Stimulated activated CD4-positive, alpha-beta T cell treated with anti-CD3 and anti-CD28 coated beads, Interleukin-1b, Interleukin-23, amount 100 ng/mL, for 1 hour (primary cell): Measurements from ENCODE around the gene WDR93.
A peak's percentile ranks its signal among the peaks of the same experiment; 100 is the strongest.
"Not testable (repeated sequence)": the region's sequence is repeated elsewhere in the genome, so short reads cannot be mapped to it uniquely, and the experiment has no call there.

Experiments
- DNase-seq, 2 donors: peaks; one replicate each; pipeline ENCODE4 v3.0.0-alpha.2; 2020; ENCODE audit warnings: low read depth in 2 of 2

Gene WDR93

GRCh38 chr15:89685995-89686394 is 4.6 kb upstream of the WDR93 start:
- no peak for DNase-seq

- no peak for DNase-seq
Observed at GRCh38 chr15:89686522-89686921, 4.1 kb upstream of the WDR93 start.

- DNase-seq: not testable (repeated sequence)
Observed at GRCh38 chr15:89689930-89690275, 708 bp upstream of the WDR93 start.

- DNase-seq: no peak
Observed at GRCh38 chr15:89693091-89693490, 2.5 kb downstream of the WDR93 start.

- no peak for DNase-seq
Observed at GRCh38 chr15:89693696-89694095, 3.1 kb downstream of the WDR93 start.

GRCh38 chr15:89695198-89695597 is 4.6 kb downstream of the WDR93 start:
- no peak for DNase-seq

GRCh38 chr15:89704411-89704810 is 13.8 kb downstream of the WDR93 start:
- no peak for DNase-seq

GRCh38 chr15:89707577-89707976 is 17.0 kb downstream of the WDR93 start:
- no peak for DNase-seq

- DNase-seq: no peak
Observed at GRCh38 chr15:89714775-89715174, 24.2 kb downstream of the WDR93 start.

- no peak for DNase-seq
Observed at GRCh38 chr15:89723031-89723430, 32.4 kb downstream of the WDR93 start.

GRCh38 chr15:89724621-89725020 is 34.0 kb downstream of the WDR93 start:
- no peak for DNase-seq

- DNase-seq: no peak
Observed at GRCh38 chr15:89725064-89725463, 34.5 kb downstream of the WDR93 start.

GRCh38 chr15:89728254-89728653 is 37.6 kb downstream of the WDR93 start:
- no peak for DNase-seq

- DNase-seq: no peak
Observed at GRCh38 chr15:89731275-89731674, 40.7 kb downstream of the WDR93 start.

- no peak for DNase-seq
Observed at GRCh38 chr15:89732451-89733172, 42.0 kb downstream of the WDR93 start.

- DNase-seq: no peak
Observed at GRCh38 chr15:89735773-89736172, 45.2 kb downstream of the WDR93 start.

- peak in 1 of 2 donors; percentile 19 for DNase-seq
Observed at GRCh38 chr15:89740137-89740536, 49.5 kb downstream of the WDR93 start.

- DNase-seq: no peak
Observed at GRCh38 chr15:89743011-89743410, 52.4 kb downstream of the WDR93 start.

- no peak for DNase-seq
Observed at GRCh38 chr15:89743594-89743993, 53.0 kb downstream of the WDR93 start.

GRCh38 chr15:89745131-89745530 is 54.5 kb downstream of the WDR93 start:
- no peak for DNase-seq

GRCh38 chr15:89745768-89746167 is 55.2 kb downstream of the WDR93 start:
- no peak for DNase-seq

- DNase-seq: no peak
Observed at GRCh38 chr15:89746386-89746780, 55.8 kb downstream of the WDR93 start.

GRCh38 chr15:89747708-89748682 is 57.4 kb downstream of the WDR93 start:
- DNase-seq: no peak
